ENCODE measurements around the gene OR1J2.
A peak's percentile ranks its signal among the peaks of the same experiment; 100 is the strongest.
"Not testable (repeated sequence)": the region's sequence is repeated elsewhere in the genome, so short reads cannot be mapped to it uniquely, and the experiment has no call there.

The OR1J2 gene

DNA sequence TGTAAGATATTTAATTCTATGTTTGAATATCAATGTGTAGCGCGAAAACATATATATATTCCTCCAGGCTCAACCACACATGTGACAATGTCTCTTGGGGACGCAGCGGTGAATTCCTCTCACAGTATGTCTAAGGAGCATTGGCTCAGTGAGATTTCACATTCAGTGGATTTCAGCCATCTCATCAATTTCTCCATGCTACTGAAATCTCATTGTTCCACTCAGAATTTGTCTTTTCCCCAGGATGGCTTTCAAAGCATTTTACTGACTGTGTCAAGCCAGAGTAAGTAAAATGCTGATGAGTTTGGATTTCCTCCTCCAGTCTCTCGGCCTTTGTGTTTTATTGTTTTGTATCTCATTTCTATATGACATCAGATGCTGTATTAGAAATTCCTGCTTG lies 31.5 kb upstream of the OR1J2 start:
- no peak for TF ChIP-seq POLR2AphosphoS5 (IDR thresholded peaks at IDR 0.05; ENCODE audit: low read depth, low read length)
- TF ChIP-seq TAF1 (IDR thresholded peaks at IDR 0.05; ENCODE audit: low read depth, low read length), result no peak
- no peak for TF ChIP-seq PAX5 (IDR thresholded peaks at IDR 0.05; ENCODE audit: insufficient read depth, low read length, severe bottlenecking)
- TF ChIP-seq POU2F2 (IDR thresholded peaks at IDR 0.05; ENCODE audit: low read depth, low read length), result no peak
- no peak for TF ChIP-seq POLR2A (IDR thresholded peaks at IDR 0.05; ENCODE audit: low read depth, low read length)
- TF ChIP-seq SPI1 (IDR thresholded peaks at IDR 0.05; ENCODE audit: low read depth, low read length), result no peak
- FAIRE-seq, result no peak
- DNase-seq (ENCODE audit: insufficient read length, low spot score), result no peak

DNA sequence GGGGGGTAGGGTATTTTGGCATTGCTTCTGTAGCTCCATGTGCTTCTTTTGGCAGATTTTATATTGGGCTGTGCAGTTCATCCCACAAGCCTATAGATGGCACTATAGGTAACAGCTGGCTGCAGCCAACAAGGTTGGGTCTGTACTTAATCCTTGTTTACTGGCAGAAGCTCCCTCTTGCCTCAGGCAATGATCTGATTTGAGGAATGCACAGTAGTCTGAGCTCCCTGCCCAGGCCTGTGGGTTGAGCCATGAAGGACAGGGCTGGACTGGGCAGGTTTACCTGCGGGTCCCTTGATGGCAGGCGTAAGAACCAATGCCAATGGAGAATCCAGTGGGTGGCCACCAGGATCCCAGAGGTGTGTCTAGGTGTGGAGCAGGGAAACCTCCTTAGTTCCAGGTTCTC lies 11.7 kb upstream of the OR1J2 start:
- no peak for TF ChIP-seq POLR2AphosphoS5 (IDR thresholded peaks at IDR 0.05; ENCODE audit: low read depth, low read length)
- no peak for TF ChIP-seq PAX5 (IDR thresholded peaks at IDR 0.05; ENCODE audit: insufficient read depth, low read length, severe bottlenecking)
- TF ChIP-seq SPI1 (IDR thresholded peaks at IDR 0.05; ENCODE audit: low read depth, low read length), result no peak
- TF ChIP-seq POLR2A (IDR thresholded peaks at IDR 0.05; ENCODE audit: low read depth, low read length), result no peak
- no peak for TF ChIP-seq TAF1 (IDR thresholded peaks at IDR 0.05; ENCODE audit: low read depth, low read length)
- TF ChIP-seq POU2F2 (IDR thresholded peaks at IDR 0.05; ENCODE audit: low read depth, low read length), result no peak
- DNase-seq (ENCODE audit: insufficient read length, low spot score), result peak; percentile 5
- FAIRE-seq, result peak; percentile 76

DNA sequence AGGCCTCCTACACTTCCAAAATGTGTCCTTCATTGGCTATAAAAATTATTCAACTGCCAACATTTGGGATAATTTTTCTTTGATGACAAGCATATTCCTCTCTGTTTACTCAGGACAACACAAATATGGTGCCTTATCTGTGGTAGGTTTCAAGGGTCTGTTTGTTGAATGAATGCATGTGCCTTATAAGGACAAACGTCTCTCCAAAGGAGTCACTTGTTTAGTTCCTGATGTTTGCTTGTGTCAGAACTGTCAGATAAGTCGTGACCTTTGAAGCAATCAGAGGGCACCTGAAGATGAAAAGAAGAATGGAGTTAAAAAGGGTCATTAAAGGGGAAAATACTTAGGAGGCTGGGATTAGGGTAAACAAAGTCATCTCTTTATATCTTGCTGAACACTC lies 3.6 kb upstream of the OR1J2 start:
- DNase-seq (ENCODE audit: insufficient read length, low spot score) (no peak), FAIRE-seq (no peak)
- TF ChIP-seq TAF1 (IDR thresholded peaks at IDR 0.05; ENCODE audit: low read depth, low read length) (no peak), SPI1 (IDR thresholded peaks at IDR 0.05; ENCODE audit: low read depth, low read length) (no peak), POLR2A (IDR thresholded peaks at IDR 0.05; ENCODE audit: low read depth, low read length) (no peak), POLR2AphosphoS5 (IDR thresholded peaks at IDR 0.05; ENCODE audit: low read depth, low read length) (no peak)

DNA sequence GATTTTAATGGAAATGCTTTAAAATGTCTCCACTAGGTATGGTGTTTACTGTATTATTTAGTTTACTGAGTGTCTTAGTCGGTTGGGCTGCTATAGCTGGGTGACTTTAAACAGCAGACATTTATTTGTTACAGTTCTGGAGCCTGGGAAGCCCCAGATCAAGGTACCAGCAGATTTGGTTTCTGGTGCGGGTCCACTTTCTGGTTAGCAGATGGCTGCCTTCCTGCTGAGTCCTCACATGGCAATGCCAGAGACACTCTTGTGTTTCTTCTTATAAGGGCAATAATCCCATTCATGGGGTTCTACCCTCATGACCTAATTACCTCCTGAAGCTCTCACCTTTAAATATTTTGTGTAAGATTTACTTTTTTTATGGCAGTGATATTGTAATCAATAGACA lies 7.6 kb downstream of the OR1J2 start:
- TF ChIP-seq POLR2A (IDR thresholded peaks at IDR 0.05; ENCODE audit: low read depth, low read length), result no peak
- TF ChIP-seq POLR2AphosphoS5 (IDR thresholded peaks at IDR 0.05; ENCODE audit: low read depth, low read length), result no peak
- no peak for TF ChIP-seq PAX5 (IDR thresholded peaks at IDR 0.05; ENCODE audit: insufficient read depth, low read length, severe bottlenecking)
- TF ChIP-seq SPI1 (IDR thresholded peaks at IDR 0.05; ENCODE audit: low read depth, low read length), result no peak
- no peak for TF ChIP-seq POU2F2 (IDR thresholded peaks at IDR 0.05; ENCODE audit: low read depth, low read length)
- no peak for TF ChIP-seq TAF1 (IDR thresholded peaks at IDR 0.05; ENCODE audit: low read depth, low read length)
- DNase-seq (ENCODE audit: insufficient read length, low spot score) (no peak), FAIRE-seq (no peak)

DNA sequence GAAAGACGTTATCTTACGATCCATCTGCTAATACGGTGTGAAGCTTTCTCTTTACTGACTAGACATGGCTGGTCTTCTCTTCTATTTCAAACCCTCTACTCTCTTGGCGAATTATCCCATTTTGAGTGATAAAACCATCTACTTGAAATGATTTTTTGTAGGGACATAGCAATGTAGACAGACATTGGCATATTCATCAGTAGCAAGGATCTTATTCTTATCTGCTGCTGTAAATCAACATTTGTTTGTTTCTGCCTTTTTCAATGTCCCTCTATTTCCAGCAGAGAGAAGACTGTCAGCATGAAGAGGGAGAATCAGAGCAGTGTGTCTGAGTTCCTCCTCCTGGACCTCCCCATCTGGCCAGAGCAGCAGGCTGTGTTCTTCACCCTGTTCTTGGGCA lies 8.2 kb downstream of the OR1J2 start, which contains the start of gene OR1J4:
OR1J4 (plus strand) TSS at position 301 of the 400 bp plus-strand sequence; CDS start at position 301, 0 bp downstream.
- DNase-seq (ENCODE audit: insufficient read length, low spot score) (no peak), FAIRE-seq (no peak)
- TF ChIP-seq POU2F2 (IDR thresholded peaks at IDR 0.05; ENCODE audit: low read depth, low read length) (no peak), POLR2AphosphoS5 (IDR thresholded peaks at IDR 0.05; ENCODE audit: low read depth, low read length) (no peak), SPI1 (IDR thresholded peaks at IDR 0.05; ENCODE audit: low read depth, low read length) (no peak), TAF1 (IDR thresholded peaks at IDR 0.05; ENCODE audit: low read depth, low read length) (no peak), POLR2A (IDR thresholded peaks at IDR 0.05; ENCODE audit: low read depth, low read length) (no peak), PAX5 (IDR thresholded peaks at IDR 0.05; ENCODE audit: insufficient read depth, low read length, severe bottlenecking) (no peak)

DNA sequence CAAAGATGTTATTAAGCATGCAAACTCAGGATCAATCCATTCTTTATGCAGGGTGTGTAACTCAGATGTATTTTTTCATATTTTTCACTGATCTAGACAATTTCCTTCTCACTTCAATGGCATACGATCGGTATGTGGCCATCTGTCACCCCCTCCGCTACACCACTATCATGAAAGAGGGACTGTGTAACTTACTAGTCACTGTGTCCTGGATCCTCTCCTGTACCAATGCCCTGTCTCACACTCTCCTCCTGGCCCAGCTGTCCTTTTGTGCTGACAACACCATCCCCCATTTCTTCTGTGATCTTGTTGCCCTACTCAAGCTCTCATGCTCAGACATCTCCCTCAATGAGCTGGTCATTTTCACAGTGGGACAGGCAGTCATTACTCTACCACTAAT lies 8.8 kb downstream of the OR1J2 start:
- DNase-seq (ENCODE audit: insufficient read length, low spot score) (no peak), FAIRE-seq (no peak)
- TF ChIP-seq POLR2A (IDR thresholded peaks at IDR 0.05; ENCODE audit: low read depth, low read length), result no peak
- TF ChIP-seq POU2F2 (IDR thresholded peaks at IDR 0.05; ENCODE audit: low read depth, low read length), result no peak

DNA sequence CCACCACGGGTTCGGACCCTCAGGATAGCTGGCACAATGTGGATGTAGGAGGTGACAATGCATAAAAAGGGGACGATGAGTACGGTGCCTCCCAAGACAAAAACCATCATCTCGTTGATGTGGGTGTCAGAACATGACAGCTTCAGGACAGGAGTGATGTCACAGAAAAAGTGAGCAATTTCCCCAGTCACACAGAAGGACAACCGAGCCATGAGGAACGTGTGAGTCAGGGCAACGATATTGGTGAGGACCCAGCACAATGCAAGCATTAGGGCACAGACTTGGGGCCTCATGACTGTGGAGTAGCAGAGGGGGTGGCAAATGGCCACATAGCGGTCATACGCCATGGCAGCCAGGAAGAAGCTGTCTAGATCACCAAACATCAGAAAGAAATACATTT lies 16.0 kb downstream of the OR1J2 start:
- FAIRE-seq, result no peak
- no peak for DNase-seq (ENCODE audit: insufficient read length, low spot score)
- TF ChIP-seq TAF1 (IDR thresholded peaks at IDR 0.05; ENCODE audit: low read depth, low read length) (no peak), POLR2AphosphoS5 (IDR thresholded peaks at IDR 0.05; ENCODE audit: low read depth, low read length) (no peak), PAX5 (IDR thresholded peaks at IDR 0.05; ENCODE audit: insufficient read depth, low read length, severe bottlenecking) (no peak), POLR2A (IDR thresholded peaks at IDR 0.05; ENCODE audit: low read depth, low read length) (no peak), SPI1 (IDR thresholded peaks at IDR 0.05; ENCODE audit: low read depth, low read length) (no peak), POU2F2 (IDR thresholded peaks at IDR 0.05; ENCODE audit: low read depth, low read length) (no peak)

DNA sequence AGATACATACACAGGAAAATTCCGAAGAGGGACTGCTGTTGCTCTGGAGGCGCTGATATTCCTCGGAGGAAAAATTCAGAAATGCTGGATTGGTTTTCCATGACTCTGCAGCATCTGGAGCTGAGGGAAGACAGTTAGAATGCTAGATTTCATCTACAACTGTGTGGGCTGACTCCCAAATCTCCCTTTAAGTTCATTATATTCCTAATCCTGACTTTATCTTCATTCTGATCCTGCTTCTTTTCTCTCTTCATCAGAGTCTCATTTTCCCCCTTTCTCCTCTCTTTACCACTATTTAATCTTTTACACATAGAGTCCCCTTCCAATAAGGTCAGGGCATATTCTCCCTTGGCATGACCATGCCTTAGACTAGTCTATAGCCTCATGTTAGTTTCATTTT lies 16.6 kb downstream of the OR1J2 start, which contains the start of gene OR1N1:
OR1N1 (minus strand) TSS at position 101 of the 400 bp plus-strand sequence; CDS start at position 101, 0 bp downstream.
- no peak for TF ChIP-seq PAX5 (IDR thresholded peaks at IDR 0.05; ENCODE audit: insufficient read depth, low read length, severe bottlenecking)
- no peak for TF ChIP-seq SPI1 (IDR thresholded peaks at IDR 0.05; ENCODE audit: low read depth, low read length)
- no peak for TF ChIP-seq POLR2A (IDR thresholded peaks at IDR 0.05; ENCODE audit: low read depth, low read length)
- no peak for TF ChIP-seq POU2F2 (IDR thresholded peaks at IDR 0.05; ENCODE audit: low read depth, low read length)
- no peak for TF ChIP-seq TAF1 (IDR thresholded peaks at IDR 0.05; ENCODE audit: low read depth, low read length)
- TF ChIP-seq POLR2AphosphoS5 (IDR thresholded peaks at IDR 0.05; ENCODE audit: low read depth, low read length), result no peak
- DNase-seq (ENCODE audit: insufficient read length, low spot score), result no peak
- FAIRE-seq, result no peak

DNA sequence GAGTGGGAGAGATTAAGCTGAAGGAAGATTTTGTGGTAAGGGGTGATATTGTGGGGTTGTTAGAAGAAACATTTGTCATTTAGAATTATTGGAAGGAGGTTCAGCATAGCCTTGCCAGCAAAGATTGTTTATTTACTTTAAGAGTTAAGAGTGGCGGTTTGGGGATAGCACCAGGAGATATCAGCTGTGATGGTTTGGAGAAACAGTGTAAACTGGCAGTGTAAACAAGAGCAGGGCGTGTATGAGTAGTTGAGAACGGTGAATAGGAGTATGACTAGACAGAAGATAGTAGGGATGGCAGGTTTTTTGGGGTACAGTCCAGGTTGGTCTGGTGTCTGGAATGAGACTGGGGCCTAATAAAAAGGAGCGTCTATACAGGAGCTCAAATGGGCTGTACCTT lies 20.6 kb downstream of the OR1J2 start:
- not testable (repeated sequence) for DNase-seq (ENCODE audit: insufficient read length, low spot score); FAIRE-seq

DNA sequence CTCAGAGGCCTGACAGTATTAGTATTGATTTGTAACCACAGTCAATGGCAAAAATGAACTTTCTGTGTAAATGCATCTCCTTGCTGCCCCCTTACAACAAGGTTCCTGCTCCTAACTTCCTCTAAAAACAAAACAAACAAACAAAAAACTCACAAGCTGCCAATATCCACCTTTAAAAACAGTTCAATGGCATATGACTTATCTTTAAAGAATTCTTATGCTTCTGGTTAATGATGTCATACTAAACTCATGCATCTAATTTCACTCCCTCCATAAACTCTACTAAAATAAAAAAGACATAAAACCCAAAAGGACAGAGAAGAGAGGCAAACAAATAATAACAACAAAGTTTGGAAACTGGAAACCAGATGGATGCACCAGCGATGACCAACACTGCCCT lies 25.5 kb downstream of the OR1J2 start:
- no peak for TF ChIP-seq PAX5 (IDR thresholded peaks at IDR 0.05; ENCODE audit: insufficient read depth, low read length, severe bottlenecking)
- no peak for TF ChIP-seq POLR2AphosphoS5 (IDR thresholded peaks at IDR 0.05; ENCODE audit: low read depth, low read length)
- no peak for TF ChIP-seq POLR2A (IDR thresholded peaks at IDR 0.05; ENCODE audit: low read depth, low read length)
- no peak for TF ChIP-seq TAF1 (IDR thresholded peaks at IDR 0.05; ENCODE audit: low read depth, low read length)
- DNase-seq (ENCODE audit: insufficient read length, low spot score), result no peak
- no peak for FAIRE-seq

DNA sequence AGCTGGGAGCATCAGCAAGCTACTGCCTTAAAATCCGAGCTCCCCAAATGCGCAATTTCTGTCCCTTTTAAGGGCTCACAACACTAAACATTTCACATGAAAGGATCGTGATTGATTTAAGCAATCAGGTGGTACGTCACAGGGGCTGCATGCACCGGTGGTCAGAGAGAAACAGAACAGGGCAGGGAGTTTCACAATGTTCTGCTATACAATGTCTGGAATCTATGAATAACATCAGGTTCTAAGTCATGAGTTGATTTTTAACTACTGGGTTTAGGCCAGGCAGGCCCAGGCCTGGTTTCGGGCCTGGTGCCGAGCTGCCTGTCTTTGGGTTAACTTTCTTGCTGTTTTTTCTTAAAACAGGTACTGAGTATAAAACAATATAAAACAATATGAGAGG lies 26.5 kb downstream of the OR1J2 start:
- not testable (repeated sequence) for FAIRE-seq; DNase-seq (ENCODE audit: insufficient read length, low spot score)
